PC-9 (cell line): ENCODE measurements around the gene BACH1. TPM values are rescaled to one million over a fixed set of nuclear protein-coding genes. Genes with fewer than 3 reads are reported as not detected.

Experiments
- BruUV-seq: library from RNA; stranded (reverse); fragments of 400-500 nt; replicated peaks from 2 replicates; lab custom pipeline; 2021; lab: Mats Ljungman, UMichigan
- CTCF ChIA-PET: fragments of 300-600 bp; sonication (Branson Sonifier 250); formaldehyde crosslinking; loops from one replicate; lab custom pipeline; 2022; ENCODE audit warnings: antibody characterized with exemption; lab: Charles Lee
- POLR2A ChIA-PET: fragments of 300-600 bp; sonication (Branson Sonifier 250); formaldehyde crosslinking; loops from one replicate; lab custom pipeline; 2022; ENCODE audit warnings: antibody characterized with exemption; ENCODE audit not compliant: unreplicated experiment; lab: Charles Lee
- DNase-seq, 2 experiments: peaks; one replicate each; pipeline versions ENCODE4 v3.0.0 to v3.0.0-alpha.2; 2015 to 2022; ENCODE audit warnings: mixed read lengths in 1 of 2
- H2AFZ ChIP-seq: fragments of 200-600 bp; sonication (generic); 2 replicates; pipeline ENCODE4 v1.8.1; 2017; ENCODE audit warnings: antibody characterized with exemption
- H3F3A ChIP-seq: fragments of 200-600 bp; sonication (generic); 2 replicates; pipeline ENCODE4 v1.8.1; 2017; ENCODE audit warnings: antibody characterized with exemption, mild to moderate bottlenecking, low read depth; ENCODE audit not compliant: insufficient read depth
- H3K27ac ChIP-seq: fragments of 200-600 bp; sonication (generic); 2 replicates; pipeline ENCODE4 v1.6.1; 2016; ENCODE audit warnings: mixed run types
- H3K27me3 ChIP-seq: fragments of 200-600 bp; sonication (generic); 2 replicates; pipeline ENCODE4 v1.6.1; 2016; ENCODE audit warnings: low read depth, mixed run types; ENCODE audit not compliant: insufficient read depth
- H3K36me3 ChIP-seq: fragments of 200-600 bp; sonication (generic); 2 replicates; pipeline ENCODE4 v1.6.1; 2016; ENCODE audit warnings: low read depth, mixed run types
- H3K4me1 ChIP-seq: fragments of 200-600 bp; sonication (generic); replicated peaks from 2 replicates; pipeline ENCODE4 v1.6.1; 2016; ENCODE audit warnings: mixed run types; ENCODE audit not compliant: insufficient read depth
- H3K4me2 ChIP-seq: fragments of 200-600 bp; sonication (generic); 2 replicates; pipeline ENCODE4 v1.6.1; 2017; ENCODE audit warnings: mixed run types
- H3K4me3 ChIP-seq: fragments of 200-600 bp; sonication (generic); 2 replicates; pipeline ENCODE4 v1.6.1; 2016; ENCODE audit warnings: mixed run types
- H3K79me2 ChIP-seq: fragments of 200-600 bp; sonication (generic); 2 replicates; pipeline ENCODE4 v1.6.1; 2017; ENCODE audit warnings: low read depth, mixed run types
- H3K9me2 ChIP-seq: fragments of 200-600 bp; sonication (generic); 2 replicates; pipeline ENCODE4 v1.8.1; 2017; ENCODE audit warnings: mild to moderate bottlenecking; ENCODE audit not compliant: insufficient read depth
- H3K9me3 ChIP-seq: fragments of 200-600 bp; sonication (generic); 2 replicates; pipeline ENCODE4 v1.8.1; 2016; ENCODE audit warnings: low read depth; ENCODE audit not compliant: insufficient read depth
- H4K20me1 ChIP-seq: fragments of 200-600 bp; sonication (generic); 2 replicates; pipeline ENCODE4 v1.8.1; 2017; ENCODE audit not compliant: insufficient read depth
- CTCF ChIP-seq: fragments of 200-600 bp; sonication (generic); conservative IDR thresholded peaks from 2 replicates; pipeline ENCODE4 v1.6.1; 2017; ENCODE audit warnings: mixed run types, antibody characterized with exemption, mild to moderate bottlenecking, moderate library complexity
- EZH2 ChIP-seq: fragments of 200-600 bp; sonication (generic); IDR thresholded peaks from 2 replicates; pipeline ENCODE4 v1.8.0; 2017; ENCODE audit warnings: antibody characterized with exemption, low read depth
- intact Hi-C: fragments of 100-400 bp; cut with micrococcal nuclease; formaldehyde crosslinking; loops from one replicate; pipeline ENCODE4 v1.10.0; 2022; ENCODE audit not compliant: unreplicated experiment
- total RNA-seq: library from RNA; stranded (reverse); gene quantifications from 2 replicates; pipeline ENCODE4 v1.2.3, GENCODE V29; 2021

The BACH1 gene
- total RNA-seq, 1 experiment from 2014 or later, result 39.9 TPM

- no peaks in the 10 kb centered on the region for H4K20me1 ChIP-seq
- intact Hi-C loops, result no loop called here
- H3K9me2 ChIP-seq, result no peaks in the 10 kb centered on the region
- H3K4me2 ChIP-seq, result no peak overlapping the region
- no peak overlapping the region for H2AFZ ChIP-seq
- CTCF ChIA-PET, result no interaction called here
- H3K27ac ChIP-seq, result no peak overlapping the region
- H3K9me3 ChIP-seq, result no peaks in the 10 kb centered on the region
- DNase-seq, result peak; percentile 7 to 79
- no peak overlapping the region for H3K4me3 ChIP-seq
- no TSS peak for BruUV-seq
- H3K79me2 ChIP-seq, result no peaks in the 10 kb centered on the region
- no peaks in the 10 kb centered on the region for H3K36me3 ChIP-seq
- POLR2A ChIA-PET, result no interaction called here
- TF ChIP-seq CTCF (no peak), EZH2 (no peak)
- 0 out of 2 replicates have a peak, but pooled peaks cover 3% of the 10 kb centered on the region for H3F3A ChIP-seq
- no peaks in the 10 kb centered on the region for H3K27me3 ChIP-seq
- peaks cover 26% of the 10 kb centered on the region for H3K4me1 ChIP-seq
Observed at GRCh38 chr21:29378832-29379231, 80.1 kb downstream of the BACH1 start.

GRCh38 chr21:29379517-29380054, 80.9 kb downstream of the BACH1 start:
- no peaks in the 10 kb centered on the region for H3K27me3 ChIP-seq
- no peak overlapping the region for H3K27ac ChIP-seq
- no peaks in the 10 kb centered on the region for H4K20me1 ChIP-seq
- H3K9me3 ChIP-seq, result no peaks in the 10 kb centered on the region
- H3K4me3 ChIP-seq, result no peak overlapping the region
- CTCF ChIA-PET, result no interaction called here
- H3K9me2 ChIP-seq, result no peaks in the 10 kb centered on the region
- no peak for DNase-seq
- intact Hi-C loops, result no loop called here
- H2AFZ ChIP-seq, result no peak overlapping the region
- no peaks in the 10 kb centered on the region for H3K79me2 ChIP-seq
- peaks cover 26% of the 10 kb centered on the region for H3K4me1 ChIP-seq
- H3F3A ChIP-seq, result 0 out of 2 replicates have a peak, but pooled peaks cover 3% of the 10 kb centered on the region
- TF ChIP-seq CTCF (no peak), EZH2 (no peak)
- BruUV-seq, result no TSS peak
- no peaks in the 10 kb centered on the region for H3K36me3 ChIP-seq
- no peak overlapping the region for H3K4me2 ChIP-seq
- POLR2A ChIA-PET, result no interaction called here

GRCh38 chr21:29382030-29382654, 83.4 kb downstream of the BACH1 start:
- peak; percentile 8 to 84 for DNase-seq
- H3F3A ChIP-seq, result 0 out of 2 replicates have a peak, but pooled peaks cover 3% of the 10 kb centered on the region
- no peaks in the 10 kb centered on the region for H3K36me3 ChIP-seq
- no peaks in the 10 kb centered on the region for H3K9me2 ChIP-seq
- no peaks in the 10 kb centered on the region for H3K9me3 ChIP-seq
- ChIA-PET CTCF (no interaction called here), POLR2A (interaction anchor here (0.7 kb wide), 2 partner anchors 59 to 380 kb away, joined by 3 to 4 read pairs; no protein-coding TSS in a partner anchor)
- H3K27ac ChIP-seq, result no peak overlapping the region; the same call in 1 of the 2 replicates
- peak overlapping the region; percentile 38 for H3K4me2 ChIP-seq
- H2AFZ ChIP-seq, result no peak overlapping the region
- BruUV-seq, result no TSS peak
- H3K27me3 ChIP-seq, result no peaks in the 10 kb centered on the region
- H4K20me1 ChIP-seq, result no peaks in the 10 kb centered on the region
- no peak for TF ChIP-seq CTCF
- no peak for TF ChIP-seq EZH2
- H3K4me1 ChIP-seq, result peaks cover 26% of the 10 kb centered on the region
- no peak overlapping the region for H3K4me3 ChIP-seq
- H3K79me2 ChIP-seq, result no peaks in the 10 kb centered on the region
- intact Hi-C loops, result no loop called here
